ENCODE data around the gene PLXNA4.

Gene PLXNA4

GRCh38 chr7:132087421-132087820 is 488.8 kb downstream of the PLXNA4 start:
- no peak for DNase-seq (ENCODE audit: low spot score)

DNA sequence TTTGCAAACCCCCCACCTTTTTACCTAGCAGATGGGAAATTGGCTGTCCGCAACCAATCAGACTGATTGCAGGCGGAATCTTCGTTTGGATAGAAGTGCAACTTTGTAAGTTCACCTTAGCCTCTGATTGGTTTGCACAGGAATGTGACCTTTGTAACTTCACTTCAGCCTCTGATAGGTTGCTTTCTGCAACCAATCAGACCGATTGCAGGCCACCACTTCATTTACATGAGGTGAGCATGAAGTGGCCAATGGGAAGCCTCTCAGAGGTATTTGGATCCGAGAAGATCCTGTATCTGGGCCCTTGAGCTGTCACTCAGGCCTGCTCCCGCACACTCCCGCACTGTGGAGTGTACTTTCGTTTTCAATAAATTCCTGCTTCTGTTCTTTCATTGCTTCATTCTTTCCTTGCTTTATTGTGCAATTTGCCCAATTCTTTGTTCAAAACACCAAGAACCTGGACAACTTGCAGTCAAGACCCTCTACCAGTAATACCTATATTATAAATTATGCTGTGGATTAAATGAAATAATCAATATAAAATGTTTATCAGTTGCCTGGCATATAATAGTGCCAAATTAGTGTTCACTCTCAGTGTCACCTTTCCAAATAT is 491.4 kb downstream of the PLXNA4 start:
- DNase-seq (ENCODE audit: low spot score) = no peak

DNA sequence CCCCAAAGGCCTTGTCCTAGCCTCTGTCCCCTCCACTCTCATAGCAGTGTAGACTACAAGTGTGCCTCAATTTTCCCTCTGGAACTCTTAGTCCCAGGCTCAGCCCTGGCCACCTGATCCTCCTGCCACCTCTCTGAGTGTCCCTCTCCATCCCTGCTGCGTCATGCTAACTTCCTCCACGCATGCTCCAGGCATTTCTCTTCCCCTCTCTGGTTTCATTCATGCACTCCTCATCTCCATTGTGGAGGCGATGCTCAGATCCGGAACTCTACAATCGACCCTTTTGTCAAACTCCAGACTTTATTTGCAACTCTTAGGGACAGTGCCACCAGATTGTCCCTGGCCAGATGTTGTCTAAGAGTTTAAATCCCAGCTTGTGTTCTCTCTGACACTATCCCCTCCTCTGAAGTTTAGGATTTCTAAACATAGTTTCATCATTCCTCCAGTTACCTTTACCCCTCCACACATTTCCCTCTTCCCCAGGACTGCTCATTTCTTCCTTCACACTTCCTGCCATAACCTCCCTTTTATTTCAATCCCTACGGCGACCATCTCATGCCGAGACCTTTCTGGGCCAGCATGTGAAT is 492.6 kb downstream of the PLXNA4 start:
- no peak for DNase-seq (ENCODE audit: low spot score)

DNA sequence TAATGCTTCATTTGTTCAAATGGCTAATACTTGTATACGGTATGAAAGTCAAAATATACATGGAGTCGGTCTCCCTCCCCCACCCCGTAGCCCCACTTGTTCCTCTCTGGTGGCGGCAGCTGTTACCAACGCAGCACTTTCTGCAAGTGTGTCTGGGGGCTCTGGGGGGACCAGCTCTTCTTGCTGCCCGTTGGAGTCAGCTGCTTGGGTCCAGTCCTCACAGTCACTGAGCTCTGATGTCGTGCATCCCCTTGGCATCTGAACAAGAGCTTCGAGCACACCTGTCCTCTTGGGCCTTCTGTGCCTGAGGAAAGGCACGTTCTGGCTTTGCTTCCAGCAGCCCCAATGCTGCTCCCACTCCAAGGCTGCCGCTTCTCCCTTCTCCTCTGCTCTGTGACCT is 493.1 kb downstream of the PLXNA4 start:
- DNase-seq (ENCODE audit: low spot score) = no peak

GRCh38 chr7:132082394-132082793 is 493.9 kb downstream of the PLXNA4 start:
- DNase-seq (ENCODE audit: low spot score) = no peak

GRCh38 chr7:132081686-132082085 is 494.6 kb downstream of the PLXNA4 start:
- no peak for DNase-seq (ENCODE audit: low spot score)

- peak; percentile 48 for DNase-seq (ENCODE audit: low spot score)
Observed at GRCh38 chr7:132080967-132081668, 495.2 kb downstream of the PLXNA4 start.

GRCh38 chr7:132080467-132080866 is 495.8 kb downstream of the PLXNA4 start:
- DNase-seq (ENCODE audit: low spot score) = no peak

DNA sequence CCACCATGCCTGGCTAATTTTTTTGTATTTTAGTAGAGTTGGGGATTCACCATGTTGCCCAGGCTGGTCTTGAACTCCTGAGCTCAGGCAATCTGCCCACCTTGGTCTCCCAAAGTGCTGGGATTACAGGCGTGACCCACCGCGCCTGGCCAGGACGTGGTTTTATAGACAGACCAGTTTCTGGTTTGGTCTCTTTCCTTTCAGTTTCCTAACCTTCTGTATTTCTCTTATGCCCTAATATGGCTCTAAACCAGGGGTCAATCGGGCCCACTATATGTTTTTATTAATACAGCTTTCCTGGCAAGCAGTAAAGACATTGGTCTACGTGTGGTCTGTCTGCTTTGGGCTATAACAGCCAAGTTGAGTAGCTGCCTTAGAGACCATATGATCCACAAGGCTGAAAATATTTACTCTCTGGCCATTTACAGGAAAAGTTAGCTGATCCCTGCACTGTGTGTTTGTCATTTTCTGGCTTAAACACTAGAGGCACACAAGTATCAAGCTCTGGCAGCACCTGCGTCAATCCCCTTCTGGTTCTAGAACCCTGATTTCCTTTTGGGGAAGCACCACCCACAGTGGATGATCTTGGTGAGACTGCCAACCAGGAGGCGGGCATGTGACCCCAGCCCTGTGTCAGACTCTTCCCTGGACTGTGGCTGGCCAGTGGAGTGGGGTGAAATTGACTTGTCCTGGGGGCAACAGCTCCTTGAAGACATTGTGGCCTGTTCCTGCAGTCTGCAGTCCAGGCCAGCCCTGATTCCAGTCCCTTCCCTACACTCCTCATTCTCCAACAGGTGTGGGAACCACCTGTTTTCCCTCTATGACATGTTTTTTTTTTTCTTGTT is 497.2 kb downstream of the PLXNA4 start:
- no peak for DNase-seq (ENCODE audit: low spot score)

DNA sequence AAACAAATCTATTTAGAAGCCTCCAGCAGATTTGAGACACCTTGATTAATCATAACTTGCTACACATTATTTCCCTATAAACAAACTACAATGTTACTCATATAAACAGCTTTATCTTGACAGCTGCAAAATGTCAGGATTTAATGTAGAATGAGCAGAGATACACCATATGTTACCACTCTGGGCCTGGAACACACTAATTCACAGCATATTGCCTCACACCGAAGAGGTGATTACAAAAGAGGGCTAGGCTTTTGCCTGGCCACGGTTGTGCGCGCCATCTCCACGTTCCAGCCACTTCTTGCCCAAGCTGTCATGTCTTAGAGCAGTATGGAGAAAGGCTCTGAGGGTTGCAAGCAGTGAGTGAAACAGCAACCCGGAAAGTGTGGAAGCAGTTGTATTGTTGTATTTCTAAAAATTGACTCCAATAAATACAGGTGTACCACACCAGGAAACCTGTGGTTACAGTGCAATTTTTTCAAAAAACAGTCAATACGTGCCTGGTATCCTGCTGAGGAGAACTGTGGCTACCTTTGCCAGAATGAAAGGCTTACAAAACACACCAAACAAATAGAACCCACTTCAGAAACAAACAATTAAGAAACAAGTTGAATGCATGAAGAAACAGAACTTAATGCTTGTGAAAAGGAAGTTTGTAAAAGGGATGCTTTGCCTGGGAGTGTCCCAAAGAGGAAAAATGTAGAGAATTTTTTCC is 498.1 kb downstream of the PLXNA4 start:
- no peak for DNase-seq (ENCODE audit: low spot score)

DNA sequence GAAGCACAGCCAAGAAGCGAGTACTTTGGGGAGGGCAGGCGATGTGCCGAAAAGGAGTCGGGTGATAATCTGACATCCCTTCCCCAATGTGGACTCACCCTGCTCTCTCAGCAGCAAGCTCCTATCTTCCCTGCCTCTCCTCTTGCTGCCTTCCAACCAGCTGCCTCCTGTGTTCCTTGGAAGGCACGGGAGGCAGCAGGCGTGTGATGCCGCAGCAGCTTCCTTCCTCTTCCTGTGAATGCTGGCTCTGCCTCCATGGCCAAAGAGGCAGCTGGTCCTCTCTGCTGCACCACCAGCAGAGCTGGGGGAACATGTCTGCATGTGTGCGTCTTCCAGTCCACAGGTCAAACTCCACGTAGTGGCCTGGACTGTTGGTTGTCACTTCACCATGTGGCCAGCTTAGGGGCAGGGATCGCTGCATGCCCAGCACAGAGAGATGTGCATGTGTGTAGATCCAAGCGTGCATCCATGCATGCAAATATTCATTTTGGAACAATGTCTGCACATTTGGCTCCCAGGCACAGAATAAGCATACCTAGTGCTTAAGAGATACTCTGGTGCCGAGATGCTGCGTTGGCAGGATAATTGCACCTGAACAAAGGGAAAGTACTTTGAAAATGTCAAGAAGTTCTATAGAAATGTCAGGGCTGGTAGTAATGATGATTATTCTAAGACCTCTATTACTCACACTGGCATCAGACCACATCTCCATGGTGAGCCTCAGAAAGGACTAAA is 499.8 kb downstream of the PLXNA4 start:
- DNase-seq (ENCODE audit: low spot score) = no peak

- DNase-seq (ENCODE audit: low spot score) = no peak
Observed at GRCh38 chr7:132075515-132075914, 500.8 kb downstream of the PLXNA4 start.

DNA sequence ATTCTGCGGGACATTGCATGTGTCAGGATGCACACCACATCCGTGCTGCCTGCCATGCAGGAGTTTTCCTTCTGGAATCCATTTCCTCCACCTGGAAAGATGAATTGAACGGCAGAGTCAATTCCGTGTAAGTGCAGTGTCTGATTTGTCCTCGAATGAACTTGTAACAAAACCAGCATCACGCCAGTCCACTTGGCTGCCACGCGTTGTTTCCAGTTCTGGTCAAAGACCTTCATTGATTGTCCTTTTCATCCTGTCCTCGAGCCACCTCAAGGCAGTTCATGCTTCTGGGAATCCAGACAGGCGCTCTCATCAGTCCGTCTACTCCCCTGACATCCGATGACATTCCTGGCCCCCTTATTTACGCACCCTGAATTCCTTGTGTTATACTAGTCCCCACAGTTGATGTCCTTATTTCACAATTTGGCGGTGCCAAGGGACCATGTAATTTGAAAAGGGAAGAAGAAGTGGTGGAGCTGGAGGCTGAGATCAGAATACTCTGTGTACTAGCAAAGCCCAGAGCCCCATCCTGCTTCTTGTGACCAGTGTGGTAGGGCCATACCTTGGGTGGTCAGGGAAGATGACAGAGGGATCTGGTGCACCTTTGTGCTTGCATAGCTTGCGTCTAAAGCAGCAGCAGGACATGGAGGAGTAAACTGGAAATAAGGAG is 502.2 kb downstream of the PLXNA4 start:
- peak; percentile 44 for DNase-seq (ENCODE audit: low spot score)

All from pons (tissue), 1 donor.